BJ (cell line): ENCODE data around the gene MARCHF2. TPM values are rescaled to one million over a fixed set of nuclear protein-coding genes. Genes with fewer than 3 reads are reported as not detected.
A peak's percentile ranks its signal among the peaks of the same experiment; 100 is the strongest.

Experiments
- CTCF ChIA-PET: fragments of 350-600 bp; formaldehyde crosslinking; extraction: SDS; loops from one replicate; lab custom pipeline; 2021; ENCODE audit warnings: antibody characterized with exemption, inconsistent platforms; lab: Yijun Ruan, JAX
- POLR2A ChIA-PET: fragments of 300-600 bp; sonication (Branson Sonifier 250); formaldehyde crosslinking; extraction: SDS; loops from one replicate; lab custom pipeline; 2021; ENCODE audit warnings: antibody characterized with exemption; lab: Charles Lee
- DNase-seq: peaks from one replicate; pipeline ENCODE4 v3.0.0-alpha.2; 2011; ENCODE audit warnings: low read depth
- H3K27me3 ChIP-seq: 2 replicates; pipeline ENCODE4 v1.6.0; 2011; ENCODE audit warnings: low read length; ENCODE audit not compliant: control insufficient read depth, insufficient read depth
- H3K36me3 ChIP-seq: 2 replicates; pipeline ENCODE4 v1.5.1; 2011; ENCODE audit warnings: low read length; ENCODE audit not compliant: control insufficient read depth, insufficient read depth
- H3K4me3 ChIP-seq: 2 replicates; pipeline ENCODE4 v1.5.1; 2011; ENCODE audit warnings: low read depth, mild to moderate bottlenecking, control low read depth, low read length
- polyA plus RNA-seq: library from polyadenylated mRNA; depleted of rRNA; stranded (reverse); fragments of >200 nt; gene quantifications from 2 replicates; pipeline ENCODE4 v1.2.3, GENCODE V29; 2011
- TF ChIP-seq, protein P1 (sequence below): IDR thresholded peaks from 2 replicates; pipeline ENCODE4 v1.5.1; 2011; ENCODE audit warnings: low read depth, mild to moderate bottlenecking, control low read depth, inconsistent platforms, low read length, moderate library complexity; ENCODE audit not compliant: insufficient read depth

Gene MARCHF2
- polyA plus RNA-seq, 1 experiment = 39.3 TPM

DNA sequence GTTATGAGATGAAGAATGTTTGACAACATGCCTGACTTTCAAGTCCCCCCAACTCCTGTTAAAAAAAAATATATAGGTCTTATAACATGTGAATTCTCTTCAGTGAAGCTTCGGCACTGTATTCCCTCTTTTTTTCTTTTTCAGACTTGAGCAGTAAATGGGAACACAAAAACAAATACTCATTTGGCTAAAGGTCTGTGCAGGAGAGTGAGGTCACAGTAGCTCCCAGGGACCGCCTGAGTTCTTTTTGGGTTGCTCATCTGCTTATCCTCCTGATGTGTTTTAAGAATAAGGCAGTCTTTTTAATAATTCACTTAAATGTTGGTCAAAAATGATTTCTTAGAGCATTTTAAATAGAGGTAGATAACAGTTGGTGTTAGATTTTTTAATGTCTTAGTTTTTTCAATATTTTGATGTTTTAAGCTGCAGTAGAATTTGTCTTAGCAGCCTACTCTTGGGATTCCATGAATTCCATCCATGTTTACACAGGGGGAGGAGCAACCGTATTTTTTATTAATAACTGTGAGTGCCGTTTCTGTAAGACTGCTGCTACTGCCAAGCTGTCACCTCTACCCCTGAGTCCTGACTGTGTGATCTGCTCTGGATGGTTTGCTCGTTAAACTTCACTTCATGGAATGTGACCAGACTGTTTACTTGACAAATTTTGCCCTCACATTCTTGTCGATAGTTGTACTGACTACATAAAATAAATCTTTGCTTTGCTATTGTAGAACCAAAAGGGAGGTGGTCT is 46.6 kb downstream of the MARCHF2 start:
- H3K36me3 ChIP-seq = peaks cover 10% of the 10 kb centered on the region
- peak; percentile 59 for DNase-seq
- CTCF ChIA-PET = interaction anchor here (0.7 to 2.0 kb wide), 4 partner anchors 9 to 121 kb away, joined by 3 to 7 read pairs (median 4); no protein-coding TSS in a partner anchor
- POLR2A ChIA-PET = no interaction called here
- H3K4me3 ChIP-seq = no peak overlapping the region
- TF ChIP-seq, protein P1, sequence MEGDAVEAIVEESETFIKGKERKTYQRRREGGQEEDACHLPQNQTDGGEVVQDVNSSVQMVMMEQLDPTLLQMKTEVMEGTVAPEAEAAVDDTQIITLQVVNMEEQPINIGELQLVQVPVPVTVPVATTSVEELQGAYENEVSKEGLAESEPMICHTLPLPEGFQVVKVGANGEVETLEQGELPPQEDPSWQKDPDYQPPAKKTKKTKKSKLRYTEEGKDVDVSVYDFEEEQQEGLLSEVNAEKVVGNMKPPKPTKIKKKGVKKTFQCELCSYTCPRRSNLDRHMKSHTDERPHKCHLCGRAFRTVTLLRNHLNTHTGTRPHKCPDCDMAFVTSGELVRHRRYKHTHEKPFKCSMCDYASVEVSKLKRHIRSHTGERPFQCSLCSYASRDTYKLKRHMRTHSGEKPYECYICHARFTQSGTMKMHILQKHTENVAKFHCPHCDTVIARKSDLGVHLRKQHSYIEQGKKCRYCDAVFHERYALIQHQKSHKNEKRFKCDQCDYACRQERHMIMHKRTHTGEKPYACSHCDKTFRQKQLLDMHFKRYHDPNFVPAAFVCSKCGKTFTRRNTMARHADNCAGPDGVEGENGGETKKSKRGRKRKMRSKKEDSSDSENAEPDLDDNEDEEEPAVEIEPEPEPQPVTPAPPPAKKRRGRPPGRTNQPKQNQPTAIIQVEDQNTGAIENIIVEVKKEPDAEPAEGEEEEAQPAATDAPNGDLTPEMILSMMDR = no peak
- H3K27me3 ChIP-seq = no peaks in the 10 kb centered on the region

DNA sequence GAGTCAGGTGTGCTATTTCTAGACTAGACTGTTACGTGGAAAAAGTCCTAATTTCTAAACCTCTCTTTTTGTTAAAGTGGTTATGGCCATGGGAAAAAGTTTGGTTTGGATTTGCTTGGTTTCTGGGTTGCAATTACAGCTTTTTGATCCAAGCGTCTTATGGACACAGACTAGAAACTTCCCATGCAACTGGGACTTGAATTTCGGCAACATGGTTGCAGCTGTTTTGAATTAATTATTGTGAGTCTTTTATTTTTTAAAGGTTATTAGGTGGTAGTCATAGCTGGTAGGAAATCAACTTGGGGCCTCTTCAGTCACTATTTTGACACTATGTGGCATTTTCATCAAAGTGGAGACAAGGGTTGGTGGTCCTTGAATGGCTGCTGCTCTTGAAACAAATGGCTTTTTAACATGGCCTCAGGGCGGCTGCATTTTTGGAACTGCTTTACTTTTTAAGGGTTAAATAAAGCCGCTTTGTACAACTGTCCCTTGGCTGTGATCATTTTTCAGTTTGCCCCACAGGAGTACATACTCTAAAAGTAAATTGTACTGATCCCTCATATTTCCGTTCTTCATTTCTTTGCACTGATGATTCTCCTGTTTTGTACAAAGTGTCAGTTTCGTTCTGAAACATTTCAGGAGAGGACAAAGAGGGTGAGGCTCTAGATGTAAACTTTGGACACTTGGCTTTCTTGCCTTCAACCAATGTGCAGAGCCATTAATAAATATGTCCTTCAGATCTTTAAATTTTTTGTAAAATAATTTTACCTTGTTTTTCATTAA is 47.6 kb downstream of the MARCHF2 start:
- ChIA-PET CTCF (interaction anchor here (0.7 to 2.0 kb wide), 4 partner anchors 10 to 120 kb away, joined by 3 to 7 read pairs (median 4); no protein-coding TSS in a partner anchor), POLR2A (no interaction called here)
- Histone ChIP-seq H3K27me3 (no peaks in the 10 kb centered on the region), H3K4me3 (no peak overlapping the region), H3K36me3 (peaks cover 14% of the 10 kb centered on the region)
- DNase-seq = no peak
- TF ChIP-seq, protein P1 = no peak

DNA sequence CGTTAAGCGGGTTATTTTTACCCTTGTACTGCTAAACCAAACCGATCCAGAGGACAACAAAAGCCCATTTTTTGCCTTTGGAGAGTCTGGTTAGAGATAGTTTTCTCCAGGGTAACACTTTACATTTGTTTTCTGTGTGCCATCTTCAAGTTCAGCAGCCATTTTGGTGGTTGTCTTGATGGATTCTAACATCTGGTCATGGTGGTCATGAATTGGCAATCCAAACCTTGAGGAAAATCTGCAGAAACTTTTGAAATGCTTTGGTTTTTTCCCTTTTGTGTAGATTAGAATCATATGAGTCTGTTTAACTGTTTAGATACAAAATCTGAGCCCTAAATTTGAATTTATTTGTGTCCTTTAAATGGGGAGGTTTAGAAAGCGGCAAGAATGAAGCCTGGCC is 48.3 kb downstream of the MARCHF2 start:
- H3K36me3 ChIP-seq = peaks cover 11% of the 10 kb centered on the region

DNA sequence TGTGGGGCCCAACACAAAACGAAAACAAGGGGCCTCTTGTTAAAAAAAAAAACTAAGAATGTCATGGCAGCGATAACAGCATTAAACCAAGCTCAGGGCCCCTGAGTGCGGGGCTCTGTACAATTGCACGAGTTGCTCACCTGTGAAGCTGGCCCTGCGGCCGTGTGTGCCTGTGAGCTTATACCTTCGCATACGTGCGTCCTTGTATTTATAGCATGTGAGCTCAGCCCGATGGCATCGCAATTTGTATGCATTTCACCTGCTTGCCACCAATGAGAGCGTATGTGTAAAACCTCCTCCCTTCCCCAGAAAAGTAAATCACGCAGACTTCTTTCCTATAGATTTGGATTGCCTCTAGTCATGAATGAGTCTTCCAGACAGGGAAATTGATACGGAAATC is 48.8 kb downstream of the MARCHF2 start:
- no peaks in the 10 kb centered on the region for H3K27me3 ChIP-seq
- no peak for DNase-seq
- ChIA-PET POLR2A (no interaction called here), CTCF (interaction anchor here (0.6 to 1.9 kb wide), 7 partner anchors 10 to 114 kb away, joined by 3 to 10 read pairs (median 3); partner anchors contain the start of gene MARCHF2)
- H3K4me3 ChIP-seq = no peak overlapping the region
- TF ChIP-seq, protein P1 = no peak
- H3K36me3 ChIP-seq = peaks cover 12% of the 10 kb centered on the region

More for the DNA sequence above, 48.3 kb downstream of the MARCHF2 start:
- ChIA-PET CTCF (interaction anchor here (1.2 to 1.9 kb wide), 3 partner anchors 44 to 113 kb away, joined by 3 to 10 read pairs (median 3); partner anchors contain the start of gene MARCHF2), POLR2A (no interaction called here)
- Histone ChIP-seq H3K27me3 (no peaks in the 10 kb centered on the region), H3K4me3 (no peak overlapping the region)
- TF ChIP-seq, protein P1 = no peak
- no peak for DNase-seq

DNA sequence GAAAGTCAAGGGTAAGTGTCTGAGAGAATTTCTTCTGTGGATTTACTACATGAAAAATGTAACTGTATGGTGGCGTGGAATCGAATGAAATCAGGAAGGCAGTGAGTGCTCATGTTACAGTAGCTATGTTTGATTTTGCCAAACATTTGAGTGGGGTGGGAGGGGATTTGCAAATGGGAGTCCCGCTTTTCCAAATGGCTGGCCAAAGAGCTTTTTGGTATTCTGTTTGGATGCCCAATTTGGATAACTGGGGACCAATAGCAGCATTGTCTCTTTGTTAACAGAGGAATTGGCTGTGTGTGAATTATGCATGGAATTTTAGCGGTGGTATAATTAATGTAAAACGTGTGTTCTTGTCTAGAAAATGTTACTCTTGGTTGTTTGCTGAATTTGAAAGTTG is 49.5 kb downstream of the MARCHF2 start:
- POLR2A ChIA-PET = no interaction called here
- Histone ChIP-seq H3K36me3 (peaks cover 15% of the 10 kb centered on the region), H3K4me3 (no peak overlapping the region), H3K27me3 (no peaks in the 10 kb centered on the region)
- no peak for DNase-seq
- CTCF ChIA-PET = interaction anchor here (0.9 to 1.9 kb wide), 6 partner anchors 15 to 115 kb away, joined by 3 to 10 read pairs (median 4); partner anchors contain the start of gene MARCHF2
- TF ChIP-seq, protein P1 = no peak
